ENCODE measurements around the gene DYDC1. TPM values are rescaled to one million over a fixed set of nuclear protein-coding genes. Genes with fewer than 3 reads are reported as not detected.

The DYDC1 gene
- total and polyA plus RNA-seq, 2 experiments from 2014 or later, result not detected

GRCh38 chr10:80322711-80323110, 33.8 kb downstream of the DYDC1 start (continued):
- TF ChIP-seq EZH2 (IDR thresholded peaks at IDR 0.05; ENCODE audit: low read depth, unreplicated experiment) (no peak), STAT1 (IDR thresholded peaks at IDR 0.05; ENCODE audit: unreplicated experiment) (no peak), NANOG (IDR thresholded peaks at IDR 0.05; ENCODE audit: borderline replicate concordance) (no peak)

GRCh38 chr10:80322158-80322557, 34.4 kb downstream of the DYDC1 start:
- no peak for ATAC-seq
- Histone ChIP-seq H4K20me1 (replicated peaks; ENCODE audit: insufficient read depth) (no peaks in the 10 kb centered on the region), H3K27me3 (ENCODE audit: insufficient read depth) (no peaks in the 10 kb centered on the region), H3K4me1 (ENCODE audit: insufficient read depth) (peaks cover 8% of the 10 kb centered on the region), H2AFZ (no peak overlapping the region), H3K4me3 (no peak overlapping the region), H3K79me2 (replicated peaks; ENCODE audit: insufficient read depth) (no peaks in the 10 kb centered on the region), H3K9me2 (ENCODE audit: insufficient read depth) (no peaks in the 10 kb centered on the region; the same call in 1 of the 2 replicates), H3K36me3 (ENCODE audit: insufficient read depth) (no peaks in the 10 kb centered on the region), H3K4me2 (no peak overlapping the region), H3F3A (replicated peaks; ENCODE audit: low read depth) (no peaks in the 10 kb centered on the region), H3K27ac (ENCODE audit: low read depth) (no peak overlapping the region)
- no peak for DNase-seq (ENCODE audit: low spot score)
- Mint-ChIP-seq H3K4me3 (no peak overlapping the region), H3K9me3 (no peaks in the 10 kb centered on the region), H3K27me3 (ENCODE audit: insufficient read depth, low read depth, poor library complexity) (no peaks in the 10 kb centered on the region), H3K36me3 (ENCODE audit: low read depth) (no peaks in the 10 kb centered on the region), H3K4me1 (peaks cover 4% of the 10 kb centered on the region; the same call in 2 of the 3 replicates), H3K27ac (no peak overlapping the region)
- TF ChIP-seq EZH2phosphoT487 (IDR thresholded peaks at IDR 0.05; ENCODE audit: unreplicated experiment) (no peak), ZNF114 (CRISPR knock-in tag; IDR thresholded peaks at IDR 0.05) (no peak), JUNB (IDR thresholded peaks at IDR 0.05; ENCODE audit: unreplicated experiment) (no peak), NANOG (IDR thresholded peaks at IDR 0.05; ENCODE audit: borderline replicate concordance) (no peak), ZNF331 (CRISPR knock-in tag; IDR thresholded peaks at IDR 0.05; ENCODE audit: low read depth) (no peak), REST (IDR thresholded peaks at IDR 0.05; ENCODE audit: unreplicated experiment) (no peak), STAT1 (IDR thresholded peaks at IDR 0.05; ENCODE audit: unreplicated experiment) (no peak), CREB1 (CRISPR knock-in tag; IDR thresholded peaks at IDR 0.05; ENCODE audit: low read depth) (no peak), EZH2 (IDR thresholded peaks at IDR 0.05; ENCODE audit: low read depth, unreplicated experiment) (no peak), POLR2AphosphoS5 (IDR thresholded peaks at IDR 0.05; ENCODE audit: low read depth) (no peak), ETS1 (IDR thresholded peaks at IDR 0.05) (no peak)
- TF ChIP-seq, protein P1, sequence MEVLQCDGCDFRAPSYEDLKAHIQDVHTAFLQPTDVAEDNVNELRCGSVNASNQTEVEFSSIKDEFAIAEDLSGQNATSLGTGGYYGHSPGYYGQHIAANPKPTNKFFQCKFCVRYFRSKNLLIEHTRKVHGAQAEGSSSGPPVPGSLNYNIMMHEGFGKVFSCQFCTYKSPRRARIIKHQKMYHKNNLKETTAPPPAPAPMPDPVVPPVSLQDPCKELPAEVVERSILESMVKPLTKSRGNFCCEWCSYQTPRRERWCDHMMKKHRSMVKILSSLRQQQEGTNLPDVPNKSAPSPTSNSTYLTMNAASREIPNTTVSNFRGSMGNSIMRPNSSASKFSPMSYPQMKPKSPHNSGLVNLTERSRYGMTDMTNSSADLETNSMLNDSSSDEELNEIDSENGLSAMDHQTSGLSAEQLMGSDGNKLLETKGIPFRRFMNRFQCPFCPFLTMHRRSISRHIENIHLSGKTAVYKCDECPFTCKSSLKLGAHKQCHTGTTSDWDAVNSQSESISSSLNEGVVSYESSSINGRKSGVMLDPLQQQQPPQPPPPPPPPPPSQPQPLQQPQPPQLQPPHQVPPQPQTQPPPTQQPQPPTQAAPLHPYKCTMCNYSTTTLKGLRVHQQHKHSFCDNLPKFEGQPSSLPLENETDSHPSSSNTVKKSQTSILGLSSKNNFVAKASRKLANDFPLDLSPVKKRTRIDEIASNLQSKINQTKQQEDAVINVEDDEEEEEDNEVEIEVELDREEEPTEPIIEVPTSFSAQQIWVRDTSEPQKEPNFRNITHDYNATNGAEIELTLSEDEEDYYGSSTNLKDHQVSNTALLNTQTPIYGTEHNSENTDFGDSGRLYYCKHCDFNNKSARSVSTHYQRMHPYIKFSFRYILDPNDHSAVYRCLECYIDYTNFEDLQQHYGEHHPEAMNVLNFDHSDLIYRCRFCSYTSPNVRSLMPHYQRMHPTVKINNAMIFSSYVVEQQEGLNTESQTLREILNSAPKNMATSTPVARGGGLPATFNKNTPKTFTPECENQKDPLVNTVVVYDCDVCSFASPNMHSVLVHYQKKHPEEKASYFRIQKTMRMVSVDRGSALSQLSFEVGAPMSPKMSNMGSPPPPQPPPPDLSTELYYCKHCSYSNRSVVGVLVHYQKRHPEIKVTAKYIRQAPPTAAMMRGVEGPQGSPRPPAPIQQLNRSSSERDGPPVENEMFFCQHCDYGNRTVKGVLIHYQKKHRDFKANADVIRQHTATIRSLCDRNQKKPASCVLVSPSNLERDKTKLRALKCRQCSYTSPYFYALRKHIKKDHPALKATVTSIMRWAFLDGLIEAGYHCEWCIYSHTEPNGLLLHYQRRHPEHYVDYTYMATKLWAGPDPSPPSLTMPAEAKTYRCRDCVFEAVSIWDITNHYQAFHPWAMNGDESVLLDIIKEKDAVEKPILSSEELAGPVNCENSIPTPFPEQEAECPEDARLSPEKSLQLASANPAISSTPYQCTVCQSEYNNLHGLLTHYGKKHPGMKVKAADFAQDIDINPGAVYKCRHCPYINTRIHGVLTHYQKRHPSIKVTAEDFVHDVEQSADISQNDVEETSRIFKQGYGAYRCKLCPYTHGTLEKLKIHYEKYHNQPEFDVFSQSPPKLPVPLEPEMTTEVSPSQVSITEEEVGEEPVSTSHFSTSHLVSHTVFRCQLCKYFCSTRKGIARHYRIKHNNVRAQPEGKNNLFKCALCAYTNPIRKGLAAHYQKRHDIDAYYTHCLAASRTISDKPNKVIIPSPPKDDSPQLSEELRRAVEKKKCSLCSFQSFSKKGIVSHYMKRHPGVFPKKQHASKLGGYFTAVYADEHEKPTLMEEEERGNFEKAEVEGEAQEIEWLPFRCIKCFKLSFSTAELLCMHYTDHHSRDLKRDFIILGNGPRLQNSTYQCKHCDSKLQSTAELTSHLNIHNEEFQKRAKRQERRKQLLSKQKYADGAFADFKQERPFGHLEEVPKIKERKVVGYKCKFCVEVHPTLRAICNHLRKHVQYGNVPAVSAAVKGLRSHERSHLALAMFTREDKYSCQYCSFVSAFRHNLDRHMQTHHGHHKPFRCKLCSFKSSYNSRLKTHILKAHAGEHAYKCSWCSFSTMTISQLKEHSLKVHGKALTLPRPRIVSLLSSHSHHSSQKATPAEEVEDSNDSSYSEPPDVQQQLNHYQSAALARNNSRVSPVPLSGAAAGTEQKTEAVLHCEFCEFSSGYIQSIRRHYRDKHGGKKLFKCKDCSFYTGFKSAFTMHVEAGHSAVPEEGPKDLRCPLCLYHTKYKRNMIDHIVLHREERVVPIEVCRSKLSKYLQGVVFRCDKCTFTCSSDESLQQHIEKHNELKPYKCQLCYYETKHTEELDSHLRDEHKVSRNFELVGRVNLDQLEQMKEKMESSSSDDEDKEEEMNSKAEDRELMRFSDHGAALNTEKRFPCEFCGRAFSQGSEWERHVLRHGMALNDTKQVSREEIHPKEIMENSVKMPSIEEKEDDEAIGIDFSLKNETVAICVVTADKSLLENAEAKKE (CRISPR knock-in tag; IDR thresholded peaks at IDR 0.05), result no peak
- TF ChIP-seq, protein P2, sequence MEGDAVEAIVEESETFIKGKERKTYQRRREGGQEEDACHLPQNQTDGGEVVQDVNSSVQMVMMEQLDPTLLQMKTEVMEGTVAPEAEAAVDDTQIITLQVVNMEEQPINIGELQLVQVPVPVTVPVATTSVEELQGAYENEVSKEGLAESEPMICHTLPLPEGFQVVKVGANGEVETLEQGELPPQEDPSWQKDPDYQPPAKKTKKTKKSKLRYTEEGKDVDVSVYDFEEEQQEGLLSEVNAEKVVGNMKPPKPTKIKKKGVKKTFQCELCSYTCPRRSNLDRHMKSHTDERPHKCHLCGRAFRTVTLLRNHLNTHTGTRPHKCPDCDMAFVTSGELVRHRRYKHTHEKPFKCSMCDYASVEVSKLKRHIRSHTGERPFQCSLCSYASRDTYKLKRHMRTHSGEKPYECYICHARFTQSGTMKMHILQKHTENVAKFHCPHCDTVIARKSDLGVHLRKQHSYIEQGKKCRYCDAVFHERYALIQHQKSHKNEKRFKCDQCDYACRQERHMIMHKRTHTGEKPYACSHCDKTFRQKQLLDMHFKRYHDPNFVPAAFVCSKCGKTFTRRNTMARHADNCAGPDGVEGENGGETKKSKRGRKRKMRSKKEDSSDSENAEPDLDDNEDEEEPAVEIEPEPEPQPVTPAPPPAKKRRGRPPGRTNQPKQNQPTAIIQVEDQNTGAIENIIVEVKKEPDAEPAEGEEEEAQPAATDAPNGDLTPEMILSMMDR (conservative IDR thresholded peaks at IDR 0.05; ENCODE audit: low read depth in 2 of 2), result no peak

Measured in GM23338 (cell line).